ACC112 (cell line): ENCODE data around the gene FKBP7.
"Not testable (repeated sequence)": the region's sequence is repeated elsewhere in the genome, so short reads cannot be mapped to it uniquely, and the experiment has no call there.

Source experiments
- H2AFZ ChIP-seq: fragments of 200-600 bp; sonication (generic); one replicate; pipeline ENCODE4 v1.6.0; 2017; ENCODE audit warnings: antibody characterized with exemption, low read length; ENCODE audit not compliant: unreplicated experiment
- H3K27ac ChIP-seq: fragments of 200-600 bp; sonication (generic); 2 replicates; pipeline ENCODE4 v1.5.1; 2014; ENCODE audit warnings: low read depth, mild to moderate bottlenecking, antibody characterized with exemption, low read length, moderate library complexity
- H3K27me3 ChIP-seq: fragments of 200-600 bp; sonication (generic); 2 replicates; pipeline ENCODE4 v1.6.1; 2014; ENCODE audit warnings: mild to moderate bottlenecking, antibody characterized with exemption, low read length, moderate library complexity, mixed read lengths; ENCODE audit not compliant: insufficient read depth
- H3K36me3 ChIP-seq: fragments of 200-600 bp; sonication (generic); 2 replicates; pipeline ENCODE4 v1.6.1; 2016; ENCODE audit warnings: mild to moderate bottlenecking, antibody characterized with exemption, low read length, moderate library complexity, mixed read lengths; ENCODE audit not compliant: insufficient read depth
- H3K4me1 ChIP-seq: fragments of 200-600 bp; sonication (generic); one replicate; pipeline ENCODE4 v1.6.1; 2016; ENCODE audit warnings: low read length, mixed read lengths; ENCODE audit not compliant: insufficient read depth, unreplicated experiment, control insufficient read depth
- H3K4me3 ChIP-seq: fragments of 200-600 bp; sonication (generic); 2 replicates; pipeline ENCODE4 v1.5.1; 2014; ENCODE audit warnings: mild to moderate bottlenecking, low read depth, low read length
- H3K79me2 ChIP-seq: fragments of 200-600 bp; sonication (generic); one replicate; pipeline ENCODE4 v1.6.0; 2016; ENCODE audit warnings: low read length; ENCODE audit not compliant: control insufficient read depth, unreplicated experiment, insufficient read depth

Gene FKBP7

DNA sequence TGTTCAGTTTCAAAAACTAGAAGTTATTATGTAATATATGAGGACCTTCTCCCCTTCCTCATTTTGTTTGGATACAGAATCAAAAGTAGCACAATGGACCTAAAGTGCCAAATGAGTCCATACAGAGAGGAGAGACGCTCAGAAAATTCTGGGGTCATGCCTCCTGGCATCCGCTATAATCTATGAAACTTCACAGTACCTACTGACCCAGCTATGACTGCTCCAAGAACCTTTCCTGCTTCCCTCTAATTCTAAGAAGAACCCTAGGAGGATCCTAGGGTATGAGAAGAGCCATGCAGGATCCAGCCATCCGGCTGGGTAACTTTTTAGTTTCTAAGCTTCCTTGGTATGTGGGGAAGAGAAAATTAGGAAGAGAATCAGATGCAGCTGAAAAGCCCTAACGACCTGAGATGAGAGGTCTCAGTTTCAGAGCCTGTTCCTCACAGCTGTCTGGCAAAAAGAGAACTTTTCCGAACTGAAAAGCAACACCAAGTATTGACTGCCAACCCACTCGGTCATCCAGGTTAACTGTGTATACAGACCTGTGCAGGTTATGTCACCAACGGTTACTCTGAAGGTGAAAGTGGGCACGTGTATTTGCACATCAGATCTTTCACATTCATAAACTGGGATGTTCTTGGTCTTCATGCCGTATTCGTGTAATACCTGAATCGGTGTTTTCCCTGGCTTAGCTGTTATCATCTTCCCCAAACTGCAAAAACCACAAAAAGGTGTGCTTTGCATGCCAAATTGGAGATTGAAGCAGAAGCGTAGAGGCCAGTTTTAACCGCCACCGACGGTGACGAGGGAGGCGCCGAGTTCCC is 28.5 kb downstream of the FKBP7 start:
- peak overlapping the region; percentile 98 for H2AFZ ChIP-seq
- H3K4me3 ChIP-seq = peak overlapping the region; percentile 82

DNA sequence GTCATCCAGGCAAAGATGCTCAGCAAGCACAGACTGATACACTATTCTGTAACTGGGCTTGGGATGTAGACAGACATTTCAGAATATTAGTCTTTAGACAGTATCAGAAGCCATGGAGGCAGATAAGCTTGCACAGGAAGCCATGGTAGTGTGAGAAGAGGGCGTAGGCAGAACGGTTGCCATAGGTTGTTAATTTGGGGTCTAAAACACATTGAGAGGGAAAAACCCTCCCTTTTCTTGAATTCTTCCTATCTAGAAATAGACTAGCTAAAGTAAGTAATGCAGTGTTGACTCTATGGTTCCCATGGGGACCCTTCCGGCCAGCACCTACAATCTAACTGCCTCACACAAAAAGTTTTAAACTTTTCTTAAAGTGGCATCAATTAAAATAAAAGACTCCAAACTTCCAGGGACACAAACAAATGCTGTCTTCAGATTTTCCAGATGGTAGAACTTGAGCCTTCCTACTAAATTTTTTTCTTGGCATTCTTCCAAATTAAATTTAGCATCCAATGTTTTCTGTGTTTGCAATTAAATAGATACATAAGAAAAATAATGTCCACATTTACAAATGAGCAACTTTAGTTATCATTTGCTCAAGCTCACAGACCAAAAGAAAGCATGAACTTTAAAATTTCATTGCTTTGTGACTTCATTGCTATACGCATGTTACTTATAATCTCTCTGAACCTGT is 29.3 kb downstream of the FKBP7 start:
- Histone ChIP-seq H3K36me3 (peaks cover 17% of the 10 kb centered on the region; the same call in 1 of the 2 replicates), H3K4me1 (peaks cover 13% of the 10 kb centered on the region), H2AFZ (no peak overlapping the region), H3K4me3 (peak overlapping the region; percentile 82), H3K27ac (no peak overlapping the region), H3K79me2 (peaks cover 28% of the 10 kb centered on the region), H3K27me3 (no peaks in the 10 kb centered on the region)

More for the DNA sequence above, 28.5 kb downstream of the FKBP7 start:
- Histone ChIP-seq H3K36me3 (peaks cover 11% of the 10 kb centered on the region; the same call in 1 of the 2 replicates), H3K4me1 (peaks cover 13% of the 10 kb centered on the region), H3K27me3 (no peaks in the 10 kb centered on the region), H3K27ac (peak overlapping the region; percentile 83; the same call in 1 of the 2 replicates), H3K79me2 (peaks cover 28% of the 10 kb centered on the region)

DNA sequence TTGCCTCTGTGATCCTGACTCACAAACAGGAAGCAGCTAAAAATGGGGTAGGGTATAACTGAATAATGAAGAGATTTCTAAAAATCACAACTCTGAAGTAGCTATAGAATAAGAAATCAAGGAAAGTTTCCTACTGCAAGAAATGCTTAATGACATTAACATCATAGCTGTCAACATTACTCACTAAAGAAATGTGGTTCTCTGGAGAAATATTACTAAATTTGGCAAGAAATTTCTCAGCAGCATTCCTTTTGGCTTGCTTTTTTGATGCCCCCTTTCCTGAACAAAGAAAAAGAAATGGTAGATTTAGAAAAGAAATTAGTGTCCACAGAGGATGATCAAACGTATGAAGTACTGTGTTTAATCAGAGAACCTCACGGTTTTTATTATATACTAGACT is 37.0 kb downstream of the FKBP7 start:
- Histone ChIP-seq H3K4me1 (no peaks in the 10 kb centered on the region), H2AFZ (no peak overlapping the region), H3K27ac (no peak overlapping the region), H3K79me2 (no peaks in the 10 kb centered on the region), H3K4me3 (no peak overlapping the region), H3K27me3 (no peaks in the 10 kb centered on the region), H3K36me3 (peaks cover 38% of the 10 kb centered on the region)

DNA sequence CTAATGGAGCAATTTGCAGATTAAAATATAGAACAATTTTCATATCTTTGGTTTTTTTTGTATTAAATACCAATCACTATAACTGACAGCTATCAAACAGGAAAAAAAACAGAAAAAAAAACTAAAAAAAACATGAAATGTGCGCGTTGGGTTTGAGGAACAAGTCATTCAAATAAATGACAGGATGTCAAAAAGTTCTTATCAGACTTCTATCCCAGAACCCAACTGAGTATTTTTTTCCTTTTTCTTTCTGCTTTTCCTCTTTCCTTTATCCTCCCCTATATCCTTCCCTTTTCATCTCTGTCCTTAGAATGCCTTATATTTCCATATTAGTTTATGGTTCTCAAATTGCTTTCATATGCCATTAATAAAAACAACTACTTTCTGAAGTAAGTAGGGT is 41.7 kb downstream of the FKBP7 start:
- H3K36me3 ChIP-seq = peaks cover 28% of the 10 kb centered on the region
- no peak overlapping the region for H3K4me3 ChIP-seq
- H3K27me3 ChIP-seq = no peaks in the 10 kb centered on the region
- H3K4me1 ChIP-seq = no peaks in the 10 kb centered on the region
- H3K79me2 ChIP-seq = no peaks in the 10 kb centered on the region
- H2AFZ ChIP-seq = no peak overlapping the region
- no peak overlapping the region for H3K27ac ChIP-seq

DNA sequence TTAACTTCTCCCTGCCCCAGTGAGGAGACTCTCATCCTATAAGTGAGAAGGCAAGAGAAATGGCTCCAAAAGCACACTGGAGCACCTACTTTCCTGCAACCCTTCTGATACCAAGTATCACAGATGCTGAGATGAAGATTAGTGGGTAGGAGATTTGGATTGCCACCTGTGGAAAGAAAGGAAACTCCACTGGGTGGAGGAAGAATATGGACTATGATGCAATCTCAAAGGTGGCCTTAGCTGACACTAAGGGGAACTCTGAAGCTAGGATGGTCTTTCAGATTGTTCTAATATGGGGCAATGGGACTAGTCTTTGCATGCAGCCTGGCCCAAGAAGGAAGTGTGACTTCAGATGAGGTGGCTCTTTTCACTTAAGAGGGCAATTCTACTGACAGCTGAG is 49.1 kb downstream of the FKBP7 start:
- no peaks in the 10 kb centered on the region for H3K27me3 ChIP-seq
- no peak overlapping the region for H2AFZ ChIP-seq
- H3K27ac ChIP-seq = no peak overlapping the region
- no peak overlapping the region for H3K4me3 ChIP-seq
- peaks cover 26% of the 10 kb centered on the region for H3K79me2 ChIP-seq
- peaks cover 45% of the 10 kb centered on the region for H3K36me3 ChIP-seq
- H3K4me1 ChIP-seq = no peaks in the 10 kb centered on the region

DNA sequence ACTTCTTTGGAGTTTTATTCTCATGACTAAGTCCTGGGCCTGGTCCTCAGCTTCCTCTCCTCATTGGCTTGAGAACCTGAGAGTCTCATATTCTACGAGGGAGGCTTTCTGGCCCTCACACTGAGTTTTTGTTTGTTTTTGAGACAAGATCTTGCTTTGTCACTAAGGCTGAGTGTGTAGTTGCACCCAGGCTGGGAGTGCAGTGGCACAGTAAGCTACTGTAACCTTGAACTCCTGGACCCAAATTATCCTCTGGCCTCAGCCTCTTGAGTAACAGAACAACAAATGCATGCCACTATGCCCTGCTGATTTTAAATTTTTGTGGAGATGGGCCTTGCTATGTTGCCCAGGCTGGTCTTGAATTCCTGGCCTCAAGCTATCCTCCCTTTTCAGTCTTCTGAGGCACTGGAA is 50.0 kb downstream of the FKBP7 start:
- Histone ChIP-seq H3K27me3 (no peaks in the 10 kb centered on the region), H3K36me3 (peaks cover 42% of the 10 kb centered on the region), H3K4me1 (no peaks in the 10 kb centered on the region), H3K27ac (no peak overlapping the region), H3K79me2 (peaks cover 35% of the 10 kb centered on the region), H3K4me3 (no peak overlapping the region), H2AFZ (no peak overlapping the region)

DNA sequence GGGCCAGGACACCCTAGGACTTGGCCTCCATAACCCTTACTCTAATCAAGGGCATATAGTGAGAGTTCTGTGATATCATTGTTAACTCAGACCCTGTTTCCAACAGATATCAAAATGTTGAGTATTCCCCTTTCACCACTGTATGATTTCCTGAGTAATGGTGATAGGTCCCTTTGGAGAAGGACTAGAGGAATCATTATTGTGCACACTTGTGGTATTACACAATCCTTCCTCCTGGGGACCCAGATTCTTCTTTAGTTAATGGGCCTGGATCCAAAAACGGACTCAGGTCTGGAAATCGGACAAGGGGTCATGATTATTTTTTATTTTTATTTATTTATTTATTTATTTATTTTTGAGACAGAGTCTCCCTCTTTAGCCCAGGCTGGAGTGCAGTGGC is 50.9 kb downstream of the FKBP7 start:
- Histone ChIP-seq H3K79me2 (peaks cover 45% of the 10 kb centered on the region), H3K27me3 (no peaks in the 10 kb centered on the region), H3K36me3 (peaks cover 43% of the 10 kb centered on the region), H3K4me1 (no peaks in the 10 kb centered on the region), H3K27ac (no peak overlapping the region), H3K4me3 (no peak overlapping the region), H2AFZ (no peak overlapping the region)

DNA sequence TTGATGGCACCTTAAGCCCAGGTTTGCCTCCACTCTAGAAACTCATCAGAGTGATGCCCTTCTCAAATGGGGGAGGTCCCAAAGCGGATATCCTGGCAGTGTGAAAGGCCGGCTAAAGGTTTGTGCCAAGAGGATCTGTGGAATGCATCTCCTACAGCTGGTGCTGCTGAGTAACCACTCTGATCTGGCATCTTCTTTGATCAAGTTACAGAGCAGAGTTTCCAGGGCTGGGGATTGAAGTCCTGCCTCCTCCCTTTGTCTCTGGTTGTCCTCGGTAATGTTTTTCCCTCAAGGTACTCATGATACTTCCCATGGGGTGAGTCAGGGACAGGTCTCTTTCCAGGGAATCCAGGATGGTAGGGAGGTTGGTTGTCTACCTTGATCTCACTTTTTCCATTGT is 52.0 kb downstream of the FKBP7 start:
- Histone ChIP-seq H3K36me3 (peaks cover 42% of the 10 kb centered on the region), H3K27ac (no peak overlapping the region)

DNA sequence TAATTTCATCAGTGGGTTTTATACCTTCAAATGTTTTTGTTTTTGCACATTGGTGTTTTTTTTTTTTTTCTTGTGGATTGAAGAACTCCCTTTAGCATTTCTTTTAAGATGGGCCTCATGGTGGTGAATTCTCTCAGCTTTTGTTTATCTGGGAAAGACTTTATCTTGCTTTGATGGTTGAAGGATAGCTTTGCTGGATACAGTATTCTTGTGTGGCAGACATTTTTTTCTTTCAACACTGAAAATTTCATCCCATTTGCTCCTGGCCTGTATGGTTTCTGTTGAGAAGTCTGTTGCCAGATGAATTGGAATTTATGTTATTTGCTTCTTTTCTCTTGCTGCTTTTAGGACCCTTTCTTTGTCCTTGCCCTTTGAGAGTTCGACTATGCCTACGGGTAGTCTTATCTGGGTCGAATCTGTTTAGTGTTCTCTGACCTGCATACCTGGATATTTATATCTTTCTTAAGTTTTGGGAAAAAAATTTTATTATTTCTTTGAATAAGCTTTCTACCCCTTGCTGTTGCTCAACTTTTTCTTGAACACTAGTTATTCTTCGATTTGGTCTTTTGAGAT is 53.1 kb downstream of the FKBP7 start:
- Histone ChIP-seq H3K79me2 (peaks cover 63% of the 10 kb centered on the region), H3K27me3 (no peaks in the 10 kb centered on the region), H3K27ac (no peak overlapping the region), H2AFZ (no peak overlapping the region), H3K36me3 (peaks cover 43% of the 10 kb centered on the region), H3K4me1 (no peaks in the 10 kb centered on the region), H3K4me3 (no peak overlapping the region)

More for the DNA sequence above, 52.0 kb downstream of the FKBP7 start:
- H3K79me2 ChIP-seq = peaks cover 54% of the 10 kb centered on the region
- H3K27me3 ChIP-seq = no peaks in the 10 kb centered on the region
- H2AFZ ChIP-seq = no peak overlapping the region
- H3K4me1 ChIP-seq = no peaks in the 10 kb centered on the region
- no peak overlapping the region for H3K4me3 ChIP-seq

DNA sequence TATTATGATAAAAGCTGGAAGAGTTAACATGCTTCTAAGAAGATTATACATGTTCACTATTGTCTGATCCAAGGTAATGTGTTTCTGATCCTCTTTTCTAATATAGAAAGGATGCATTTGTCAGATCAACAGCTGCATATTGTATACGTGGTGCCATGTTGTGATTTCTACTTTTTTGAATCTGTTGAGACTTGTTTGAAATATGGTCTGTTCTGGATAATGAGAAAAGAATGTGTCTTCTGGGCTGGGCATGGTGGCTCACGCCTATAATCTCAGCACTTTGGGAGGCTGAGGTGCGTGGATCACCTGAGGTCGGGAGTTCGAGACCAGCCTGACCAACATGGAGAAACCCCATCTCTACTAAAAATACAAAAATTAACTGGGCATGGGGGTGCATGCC is 54.7 kb downstream of the FKBP7 start:
- H3K36me3 ChIP-seq = peaks cover 40% of the 10 kb centered on the region
- H3K4me1 ChIP-seq = not testable (repeated sequence)

More for the DNA sequence above, 54.7 kb downstream of the FKBP7 start:
- H3K79me2 ChIP-seq = peaks cover 76% of the 10 kb centered on the region
- H3K27ac ChIP-seq, H2AFZ ChIP-seq, H3K27me3 ChIP-seq, H3K4me3 ChIP-seq: not testable (repeated sequence)
